ENCODE measurements around the gene ANO7.

Gene ANO7, protein sequence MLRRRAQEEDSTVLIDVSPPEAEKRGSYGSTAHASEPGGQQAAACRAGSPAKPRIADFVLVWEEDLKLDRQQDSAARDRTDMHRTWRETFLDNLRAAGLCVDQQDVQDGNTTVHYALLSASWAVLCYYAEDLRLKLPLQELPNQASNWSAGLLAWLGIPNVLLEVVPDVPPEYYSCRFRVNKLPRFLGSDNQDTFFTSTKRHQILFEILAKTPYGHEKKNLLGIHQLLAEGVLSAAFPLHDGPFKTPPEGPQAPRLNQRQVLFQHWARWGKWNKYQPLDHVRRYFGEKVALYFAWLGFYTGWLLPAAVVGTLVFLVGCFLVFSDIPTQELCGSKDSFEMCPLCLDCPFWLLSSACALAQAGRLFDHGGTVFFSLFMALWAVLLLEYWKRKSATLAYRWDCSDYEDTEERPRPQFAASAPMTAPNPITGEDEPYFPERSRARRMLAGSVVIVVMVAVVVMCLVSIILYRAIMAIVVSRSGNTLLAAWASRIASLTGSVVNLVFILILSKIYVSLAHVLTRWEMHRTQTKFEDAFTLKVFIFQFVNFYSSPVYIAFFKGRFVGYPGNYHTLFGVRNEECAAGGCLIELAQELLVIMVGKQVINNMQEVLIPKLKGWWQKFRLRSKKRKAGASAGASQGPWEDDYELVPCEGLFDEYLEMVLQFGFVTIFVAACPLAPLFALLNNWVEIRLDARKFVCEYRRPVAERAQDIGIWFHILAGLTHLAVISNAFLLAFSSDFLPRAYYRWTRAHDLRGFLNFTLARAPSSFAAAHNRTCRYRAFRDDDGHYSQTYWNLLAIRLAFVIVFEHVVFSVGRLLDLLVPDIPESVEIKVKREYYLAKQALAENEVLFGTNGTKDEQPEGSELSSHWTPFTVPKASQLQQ

DNA sequence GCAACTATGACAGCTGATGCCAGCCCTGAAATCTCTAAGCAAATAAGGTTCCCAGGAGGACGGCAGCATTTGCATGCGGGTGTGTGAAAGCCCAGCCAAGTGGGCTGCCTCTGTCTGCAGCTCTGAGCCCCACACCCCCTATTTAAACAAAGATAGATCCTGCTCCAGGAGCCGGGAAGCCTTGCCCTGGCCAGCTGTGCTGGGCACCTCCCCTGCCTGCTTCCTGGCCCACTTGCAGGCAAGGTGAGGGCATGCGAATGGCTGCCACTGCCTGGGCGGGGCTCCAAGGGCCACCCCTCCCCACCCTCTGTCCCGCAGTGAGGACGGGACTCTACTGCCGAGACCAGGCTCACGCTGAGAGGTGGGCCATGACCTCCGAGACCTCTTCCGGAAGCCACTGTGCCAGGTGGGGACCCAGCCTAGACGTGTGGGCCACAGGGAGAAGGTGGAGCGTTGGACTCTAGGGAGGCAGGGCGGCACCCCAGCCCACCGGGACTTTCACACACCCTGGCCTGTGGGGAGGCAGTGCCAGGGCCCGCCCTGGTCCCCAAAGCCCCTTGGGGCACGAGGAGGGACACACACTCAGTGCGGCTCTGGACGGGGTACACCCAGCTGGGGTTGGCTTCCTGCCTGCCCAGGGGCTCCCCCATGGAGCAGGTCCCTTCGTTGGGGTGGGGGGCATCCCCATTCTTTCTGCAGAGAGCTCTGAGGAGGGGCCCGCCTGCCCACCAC lies at the start of gene ANO7:
ANO7 (plus strand) TSS at position 317 of the 732 bp plus-strand sequence. CDS start 1,387 bp downstream, outside the sequence.
- no peak for DNase-seq (ENCODE audit: low read depth)

DNA sequence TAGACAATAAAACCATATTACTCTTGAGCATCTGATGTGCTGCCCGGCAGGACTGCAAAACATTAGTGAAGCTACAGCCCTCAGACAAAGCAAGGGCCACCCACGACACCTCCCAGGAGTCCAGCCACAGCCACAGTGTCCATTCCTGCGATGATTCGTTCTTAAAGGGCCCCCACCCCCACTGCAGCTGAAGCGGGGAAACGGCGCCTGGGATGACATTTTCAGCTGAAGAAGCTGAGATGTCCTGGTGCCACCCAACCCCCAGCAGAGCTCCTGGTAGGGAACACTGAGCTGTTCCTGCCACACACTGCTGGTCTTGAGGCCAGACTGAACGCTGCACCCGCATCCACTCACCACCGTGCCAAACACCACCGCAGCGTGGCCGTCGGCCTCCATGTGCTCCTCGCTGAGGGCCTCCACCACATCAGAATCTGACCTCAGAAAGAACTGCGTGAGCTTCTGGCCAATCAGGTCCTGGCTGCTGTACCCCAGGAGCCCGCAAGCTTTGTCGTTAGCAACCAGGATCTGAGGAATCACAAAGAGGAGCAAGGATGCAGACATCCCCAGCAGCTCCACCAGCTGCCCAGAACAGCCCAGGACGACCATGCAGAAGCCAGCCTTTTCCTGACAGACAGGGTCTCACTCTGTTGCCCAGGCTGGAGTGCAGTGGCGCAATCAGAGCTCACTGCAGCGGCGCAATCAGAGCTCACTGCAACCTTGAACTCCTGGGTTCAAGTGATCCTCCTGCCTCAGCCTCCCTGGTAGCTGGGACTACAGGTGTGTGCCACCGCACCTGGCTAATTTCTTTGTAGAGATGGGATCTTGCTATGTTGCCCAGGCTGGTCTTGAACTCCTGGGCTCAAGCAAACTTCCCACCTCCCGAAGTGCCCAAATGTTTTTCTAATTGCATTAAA lies 48.7 kb upstream of the ANO7 start:
- DNase-seq (ENCODE audit: low read depth), result no peak

DNA sequence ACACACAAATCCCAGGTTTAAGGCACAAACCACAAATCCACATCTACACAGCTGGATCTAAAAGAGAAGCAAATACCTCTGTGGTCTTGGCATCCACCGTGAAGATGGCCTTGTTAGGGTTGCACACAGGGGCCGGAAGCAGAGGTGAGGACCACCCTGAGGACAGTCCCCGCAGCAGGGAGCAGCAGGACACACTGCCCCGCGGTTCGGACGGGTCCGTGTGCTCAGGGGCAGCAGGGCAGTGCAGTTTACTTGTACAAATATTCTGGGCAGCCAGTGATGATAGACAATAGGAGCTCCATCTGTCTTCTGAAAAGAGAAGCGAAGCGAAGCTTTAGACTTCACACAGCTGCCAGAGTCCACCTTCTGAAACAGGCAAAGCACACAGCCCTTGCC lies 48.0 kb upstream of the ANO7 start:
- DNase-seq (ENCODE audit: low read depth), result no peak

DNA sequence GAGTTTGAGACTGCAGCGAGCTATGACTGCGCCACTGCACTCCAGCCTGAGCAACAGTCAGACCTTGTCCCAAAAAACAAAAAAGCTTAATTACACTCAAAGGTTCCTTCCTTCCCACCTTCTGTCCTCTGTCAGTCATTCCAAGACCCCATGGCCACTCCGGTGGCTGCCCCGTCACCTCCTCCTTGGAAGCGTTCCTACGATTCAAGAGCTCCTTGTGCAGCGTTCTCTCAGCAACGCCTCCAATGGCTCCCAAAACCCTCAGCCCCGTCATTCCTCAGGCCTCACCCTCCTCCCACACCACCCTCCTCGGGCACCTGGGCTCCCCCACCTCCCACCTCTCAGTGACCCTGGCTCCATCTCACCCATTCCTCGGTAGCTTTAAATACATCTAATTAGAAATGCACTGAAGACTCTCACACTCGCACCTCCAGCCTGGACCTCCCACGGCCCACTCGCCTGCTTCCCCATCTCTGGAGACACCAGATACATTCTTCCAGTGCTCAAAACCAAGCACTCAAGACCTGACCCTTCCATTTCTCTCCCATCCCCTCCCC lies 47.2 kb upstream of the ANO7 start:
- DNase-seq (ENCODE audit: low read depth), result no peak

DNA sequence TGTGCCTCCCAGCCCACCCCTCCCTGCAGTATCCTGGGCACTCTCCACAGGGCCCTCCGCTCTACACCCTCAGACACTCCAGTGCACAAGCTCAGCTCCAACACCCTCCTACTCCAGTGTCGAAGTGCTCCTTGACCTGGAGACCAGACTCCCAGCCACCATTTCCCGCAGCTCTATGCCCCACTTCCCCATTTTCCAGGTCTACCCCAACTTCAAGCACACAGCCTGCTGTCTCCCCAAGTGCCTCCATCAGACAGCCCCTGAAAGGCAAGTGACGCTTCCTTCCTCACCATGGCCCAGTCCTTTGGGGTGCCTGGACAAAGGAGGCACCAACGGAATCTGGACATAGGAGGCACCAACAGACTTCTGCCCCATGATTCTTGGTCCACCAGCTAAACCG lies 46.4 kb upstream of the ANO7 start:
- no peak for DNase-seq (ENCODE audit: low read depth)

DNA sequence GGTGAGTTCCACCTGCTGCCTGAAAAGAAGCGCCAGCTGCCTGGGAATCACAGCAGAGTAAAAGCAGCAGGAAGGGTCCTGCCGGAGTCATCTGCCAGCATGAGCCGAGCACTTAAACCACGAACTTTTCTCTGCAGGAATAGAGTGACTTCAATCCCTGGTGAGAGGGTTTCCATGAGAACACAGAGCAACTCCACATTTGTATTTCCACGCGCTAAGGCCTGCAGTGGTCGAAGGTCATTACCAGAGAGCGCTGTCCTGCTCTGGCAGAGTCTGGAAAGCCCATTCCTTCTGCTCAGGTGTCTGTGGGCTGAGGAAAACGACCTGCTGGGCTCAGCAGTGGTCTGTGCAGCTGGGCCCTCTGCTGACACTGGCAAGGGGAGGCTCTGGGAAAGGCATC lies 45.9 kb upstream of the ANO7 start:
- no peak for DNase-seq (ENCODE audit: low read depth)

DNA sequence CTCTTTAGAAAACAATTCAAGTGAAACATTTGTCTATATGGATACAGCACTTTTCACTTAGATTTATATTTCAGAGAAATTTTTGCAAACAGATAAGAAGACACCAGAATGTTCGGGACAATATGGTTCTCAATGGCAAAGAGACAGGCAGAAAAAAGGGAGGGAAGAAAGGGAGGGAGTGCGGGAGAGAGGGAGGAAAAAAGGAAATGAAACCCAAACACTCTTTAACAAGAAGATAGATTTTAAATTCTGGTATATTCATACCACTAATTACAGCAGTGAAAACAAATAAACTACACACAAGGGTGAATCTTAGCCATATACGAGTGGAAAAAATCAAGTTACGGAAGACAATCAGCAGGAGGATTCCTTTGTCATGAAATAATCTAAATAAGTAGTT lies 42.2 kb upstream of the ANO7 start:
- no peak for DNase-seq (ENCODE audit: low read depth)

DNA sequence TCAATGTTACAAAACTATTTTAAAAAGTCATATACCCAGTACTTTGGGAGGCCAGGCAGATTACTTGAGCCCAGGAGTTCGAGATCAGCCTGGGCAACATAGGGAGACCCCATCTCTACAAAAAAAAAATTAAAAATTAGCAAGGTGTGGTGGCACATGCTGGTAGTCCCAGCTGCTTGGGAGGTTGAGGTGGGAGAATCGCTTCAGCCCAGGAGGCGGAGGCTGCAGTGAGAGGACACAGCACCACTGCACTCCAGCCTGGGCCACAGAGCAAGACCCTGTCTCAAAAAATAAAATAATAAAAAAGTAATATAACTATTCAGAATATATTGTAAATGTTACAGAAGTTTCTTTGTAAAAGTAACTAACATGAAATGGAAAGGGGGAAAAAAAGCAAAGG lies 41.1 kb upstream of the ANO7 start:
- no peak for DNase-seq (ENCODE audit: low read depth)

DNA sequence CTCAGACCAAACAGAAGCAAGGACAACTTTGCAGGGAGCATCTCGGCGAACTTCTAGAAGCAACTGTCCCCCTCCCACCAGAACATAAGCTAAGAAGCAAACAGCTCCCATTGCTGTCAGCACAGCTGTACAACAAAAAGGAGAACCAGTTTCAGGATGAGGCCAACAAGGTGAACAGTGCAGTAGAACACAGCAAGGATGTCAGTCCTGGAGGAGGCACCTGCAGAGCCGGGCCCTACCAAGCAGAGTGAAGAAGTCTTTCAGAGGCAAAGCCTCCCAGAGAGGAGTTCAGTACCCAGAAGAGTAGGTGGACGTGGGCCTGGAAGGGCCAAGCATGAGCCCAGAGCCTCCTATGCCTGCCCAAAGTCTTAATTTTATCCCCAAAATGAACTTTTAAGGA lies 40.2 kb upstream of the ANO7 start:
- DNase-seq (ENCODE audit: low read depth), result no peak

DNA sequence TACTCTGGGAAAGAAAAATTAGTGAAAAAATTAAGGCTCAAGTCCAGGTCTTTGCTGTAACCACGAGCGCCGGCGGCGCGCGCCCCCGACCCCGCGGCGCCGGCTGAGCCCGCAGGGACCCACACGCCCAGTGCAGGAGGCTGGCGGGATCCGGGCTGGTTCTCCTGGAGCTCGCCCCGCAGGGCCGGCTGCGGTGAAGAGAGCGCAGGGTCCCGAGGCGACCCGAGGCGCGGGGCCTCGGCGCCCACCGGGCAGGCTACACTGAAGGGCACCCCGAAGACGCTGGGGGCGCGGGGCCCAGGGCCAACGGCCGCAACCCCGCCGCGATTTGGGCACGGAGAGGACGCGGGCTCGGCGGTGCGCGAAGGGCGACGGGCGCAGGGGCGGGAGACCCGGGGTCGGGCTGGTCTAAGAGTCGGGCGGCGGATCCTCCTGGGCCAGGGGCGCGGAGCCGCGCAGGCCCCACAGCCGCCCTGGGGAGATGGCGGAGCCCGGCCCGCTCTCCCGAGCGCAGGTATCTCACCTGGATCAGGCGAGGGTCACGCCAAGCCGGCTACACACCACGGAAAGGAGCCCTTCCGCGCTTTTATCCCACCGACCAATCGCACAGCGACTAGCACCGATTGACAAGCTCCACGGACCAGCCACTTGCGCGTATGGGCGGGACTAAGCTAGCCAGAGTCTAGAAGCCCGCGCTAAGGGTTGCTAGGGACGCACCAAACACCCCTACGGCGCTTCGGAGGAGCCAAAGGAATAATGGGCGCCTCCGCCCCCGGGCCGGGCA lies 39.4 kb upstream of the ANO7 start, which contains the start of gene PASK:
PASK (minus strand) TSS at position 582 of the 784 bp plus-strand sequence. CDS start 6,440 bp downstream, outside the sequence.
- peak; percentile 75 for DNase-seq (ENCODE audit: low read depth)

DNA sequence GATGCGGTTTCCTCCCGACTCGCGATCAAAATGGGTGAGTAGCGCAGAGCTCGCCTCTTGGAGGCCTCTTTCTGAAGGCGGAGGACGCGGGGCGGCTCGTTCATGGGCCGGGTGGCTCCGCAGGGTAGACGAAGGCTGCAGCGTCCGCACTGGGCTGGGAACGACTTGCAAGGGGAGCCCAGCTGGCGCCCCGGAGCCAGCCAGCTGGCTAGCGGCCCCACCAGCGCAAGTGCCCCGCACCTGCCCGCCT lies 38.9 kb upstream of the ANO7 start:
- DNase-seq (ENCODE audit: low read depth), result no peak

DNA sequence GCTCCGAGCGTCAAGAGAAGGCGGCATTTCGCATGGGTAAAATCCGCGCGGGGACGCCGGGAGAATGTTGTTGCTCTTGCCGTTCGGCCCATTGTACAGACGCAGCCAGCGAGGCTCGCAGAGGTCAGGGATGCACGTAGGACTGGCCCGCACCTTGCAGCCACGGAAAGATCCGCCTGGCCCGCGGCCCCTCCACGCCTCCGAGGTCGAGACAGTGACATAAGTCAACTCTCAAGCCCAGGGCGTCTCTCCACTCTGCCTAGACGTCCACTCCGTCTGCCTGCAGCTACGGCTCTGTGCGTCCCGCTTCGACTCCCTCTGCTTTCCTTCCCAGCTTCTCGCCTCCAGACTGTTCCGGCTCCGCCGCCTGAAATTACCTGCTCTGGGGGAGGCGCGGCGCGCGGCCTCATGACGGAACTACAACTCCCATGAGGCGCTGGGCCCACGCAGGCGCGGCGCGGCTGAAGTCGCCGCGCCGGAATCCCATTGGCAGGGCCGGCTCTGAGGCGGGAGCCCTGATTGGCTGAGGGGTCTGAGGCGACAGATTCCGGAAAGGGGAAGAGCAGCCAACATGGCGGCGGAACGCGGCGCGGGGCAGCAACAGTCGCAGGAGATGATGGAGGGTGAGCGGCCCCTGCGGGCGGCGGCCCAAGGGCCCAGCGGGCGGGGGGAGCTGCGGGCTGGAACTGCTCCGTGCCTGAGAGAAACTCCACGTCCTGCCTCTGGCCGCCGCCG lies 38.4 kb upstream of the ANO7 start, which contains the start of gene PPP1R7:
PPP1R7 (plus strand) TSS at position 543 of the 735 bp plus-strand sequence; CDS start at position 572, 29 bp downstream.
- DNase-seq (ENCODE audit: low read depth), result peak; percentile 83

DNA sequence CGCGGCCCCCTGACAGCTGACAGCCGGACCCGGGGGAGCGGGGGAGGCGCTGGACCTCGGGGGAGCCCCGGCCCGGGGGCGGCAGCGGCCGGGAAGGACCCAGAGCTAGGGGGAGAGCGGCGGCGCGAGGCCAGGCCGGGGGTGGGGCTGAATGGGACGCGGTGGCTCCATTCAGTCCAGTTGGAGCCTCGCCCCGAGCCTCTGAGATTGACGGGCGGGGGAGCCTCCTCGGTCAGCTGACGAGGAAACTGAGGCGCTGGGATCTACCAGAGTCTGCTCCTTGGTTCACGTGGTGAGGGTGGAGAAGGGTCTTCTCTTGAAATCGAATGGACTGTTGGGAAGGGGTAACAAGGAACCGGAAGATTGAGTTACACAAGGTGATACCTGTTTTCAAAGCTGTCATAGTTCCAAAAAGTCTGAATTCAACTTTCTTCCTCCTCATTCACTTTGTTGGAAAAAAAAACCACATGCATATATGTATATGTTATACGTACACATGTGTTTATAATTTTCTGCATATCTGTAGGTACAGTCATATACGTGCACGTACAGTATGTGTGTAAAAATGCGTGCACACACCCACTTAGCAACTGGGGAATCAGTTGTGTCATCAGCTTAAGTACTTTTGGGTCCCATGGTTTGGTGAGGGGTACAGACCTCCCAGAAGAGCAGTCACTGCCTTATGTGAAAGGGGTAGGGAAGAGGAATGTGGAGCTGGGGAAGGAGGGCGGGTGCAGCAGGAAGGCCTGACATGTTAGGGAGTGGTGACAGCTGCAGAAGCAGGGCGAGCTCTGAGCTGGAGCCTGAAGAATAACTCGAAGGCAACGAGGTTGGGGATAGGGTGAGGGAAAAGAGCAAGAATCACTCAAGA lies 37.6 kb upstream of the ANO7 start:
- no peak for DNase-seq (ENCODE audit: low read depth)

DNA sequence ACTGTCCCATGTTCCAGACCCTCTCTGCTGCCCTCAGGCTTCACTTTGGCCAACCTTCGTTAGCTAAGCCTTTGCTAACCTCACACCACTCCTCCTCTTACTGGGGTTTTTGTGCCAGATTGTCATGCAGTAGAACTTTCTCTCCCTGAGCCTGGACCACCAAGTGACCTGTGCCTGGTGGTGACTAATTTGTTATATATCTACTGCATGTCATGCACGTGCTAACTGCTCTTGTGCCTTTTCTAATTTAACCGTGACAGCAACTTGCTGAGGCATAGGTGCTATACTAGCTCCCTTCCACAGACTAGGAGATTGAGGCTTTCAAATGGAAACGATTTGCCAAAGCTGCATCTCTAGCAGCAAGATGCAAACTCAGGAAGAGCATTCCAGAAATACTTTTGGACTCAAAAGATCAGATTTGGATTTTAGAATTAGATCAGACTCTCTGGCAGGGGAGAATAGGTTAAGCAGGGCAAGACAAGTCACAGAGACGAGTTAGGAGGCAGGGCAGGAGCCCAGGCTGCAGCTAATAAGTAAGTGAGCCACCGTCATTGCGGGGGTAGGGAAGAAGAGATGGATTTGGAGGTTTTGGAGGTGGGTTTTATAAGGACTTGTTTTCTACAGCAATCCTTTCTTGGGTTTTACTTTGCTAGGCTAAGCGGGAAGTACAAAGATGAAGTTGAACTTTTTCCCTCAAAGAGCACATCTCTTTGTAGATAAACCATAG lies 36.4 kb upstream of the ANO7 start:
- DNase-seq (ENCODE audit: low read depth), result no peak

DNA sequence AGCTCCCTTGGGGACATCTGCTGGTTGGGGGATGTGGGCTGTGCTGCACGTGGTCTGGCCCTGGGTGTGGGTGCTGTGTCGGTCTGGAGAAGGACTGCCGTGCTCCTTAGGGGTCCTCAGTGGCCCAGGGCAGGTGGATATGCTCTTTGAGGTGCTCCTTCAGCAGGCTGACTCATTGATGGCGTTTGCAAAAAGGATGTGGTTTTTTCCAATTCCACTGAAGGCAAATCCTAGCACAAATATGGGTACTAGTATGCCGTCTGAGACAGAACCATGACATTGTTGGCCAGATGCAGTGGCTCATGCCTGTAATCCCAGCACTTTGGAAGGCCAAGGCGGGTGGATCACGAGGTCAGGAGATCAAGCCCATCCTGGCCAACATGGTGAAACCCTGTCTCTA lies 34.9 kb upstream of the ANO7 start:
- no peak for DNase-seq (ENCODE audit: low read depth)

DNA sequence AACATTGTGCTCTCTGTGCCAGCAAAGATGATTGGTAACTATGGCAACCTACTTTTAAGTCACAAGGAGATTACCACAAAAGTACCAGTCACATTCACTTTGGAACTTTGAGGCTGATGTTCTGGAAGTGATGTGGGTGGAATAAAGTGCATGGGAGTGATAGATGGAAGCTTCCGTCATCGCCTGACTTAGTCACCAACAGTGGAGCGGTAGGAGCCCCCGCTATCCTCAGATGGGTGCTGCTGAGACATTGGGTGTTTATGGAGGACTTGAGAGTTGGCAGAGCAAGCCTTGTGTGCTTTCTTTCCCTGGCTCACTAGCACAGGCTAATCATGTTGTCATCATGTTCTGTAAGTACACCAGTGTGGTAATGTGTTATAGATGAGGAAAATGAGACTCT lies 33.6 kb upstream of the ANO7 start:
- no peak for DNase-seq (ENCODE audit: low read depth)

DNA sequence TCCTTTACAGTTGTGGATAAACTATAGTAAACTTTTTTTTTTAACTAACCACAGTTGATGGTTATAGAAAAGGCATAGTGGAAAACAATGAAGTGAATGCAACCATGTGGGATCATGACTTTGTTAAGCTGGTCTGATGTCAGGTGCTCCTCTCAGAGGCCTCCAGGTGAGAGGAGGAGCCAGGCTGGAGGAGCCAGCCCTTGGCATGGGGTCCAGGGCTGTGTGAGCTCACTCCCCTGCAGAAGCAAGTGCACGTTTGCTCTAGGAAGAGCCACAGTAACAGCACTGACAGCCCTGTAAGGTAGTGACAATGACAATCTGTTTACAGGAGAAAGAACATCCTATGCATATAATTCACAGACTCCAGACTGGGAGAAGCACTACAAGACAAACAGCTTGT lies 32.5 kb upstream of the ANO7 start:
- DNase-seq (ENCODE audit: low read depth), result no peak

DNA sequence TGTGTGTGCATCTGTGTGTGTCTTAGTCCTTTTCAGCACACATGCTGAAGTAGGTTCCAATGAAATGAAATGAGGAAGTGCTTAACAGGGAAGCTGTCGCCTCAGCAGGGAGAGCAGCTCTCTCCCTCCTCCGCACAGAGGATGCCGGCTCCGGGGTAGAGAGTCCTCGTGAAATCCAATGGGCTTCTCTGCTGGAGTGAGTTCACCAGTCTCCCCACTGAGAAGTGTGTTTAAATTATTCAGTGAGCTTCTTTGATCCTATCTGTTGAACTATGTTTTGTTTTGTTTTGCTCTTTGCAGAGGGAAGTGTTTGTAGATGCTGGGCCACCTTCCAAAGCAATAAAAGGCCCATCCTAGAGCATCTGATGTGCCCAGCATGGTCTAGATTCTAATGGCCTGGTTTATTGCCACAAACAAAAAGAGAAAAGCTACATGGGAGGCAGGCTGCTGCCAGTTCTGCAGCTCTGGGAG lies 31.5 kb upstream of the ANO7 start:
- DNase-seq (ENCODE audit: low read depth), result no peak

Data from GM04504 (cell line).